ENCODE data around the gene CSF2RB. TPM values are rescaled to one million over a fixed set of nuclear protein-coding genes. Genes with fewer than 3 reads are reported as not detected.

CSF2RB gene
- total and polyA plus RNA-seq, 2 of the 13 experiments (the other 11 are each of a cell fraction or from before 2014, with no cell fraction given): not detected

DNA sequence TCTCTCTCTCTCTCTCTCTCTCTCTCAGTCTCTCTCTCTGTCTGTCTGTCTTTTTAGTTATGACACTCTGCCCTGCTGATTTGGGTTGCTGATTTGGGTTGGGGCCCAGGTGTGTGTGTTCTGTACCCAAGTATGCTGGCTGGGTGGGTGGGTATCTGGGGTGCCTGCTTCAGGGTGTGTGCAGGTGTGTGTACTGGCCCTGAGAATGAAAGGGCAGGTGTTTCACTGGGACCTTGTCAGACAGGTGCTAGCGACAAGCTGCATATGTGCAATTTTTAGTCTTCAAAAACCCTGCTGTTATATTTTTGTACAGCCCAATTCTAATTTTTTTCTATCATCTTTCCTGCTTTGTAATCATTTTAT lies 943 bp downstream of the CSF2RB start:
- ATAC-seq (no peak), DNase-seq (ENCODE audit: low spot score) (no peak), FAIRE-seq (no peak)
- Histone ChIP-seq H3K9ac (ENCODE audit: insufficient read depth, low read depth, low read length) (no peak overlapping the region), H3K4me3 (replicated peaks in 1 of 3; ENCODE audit: insufficient read depth in 1 of 3, low read depth in 2 of 3, low read length in 3 of 3) (no peak overlapping the region), H3K9me3 (ENCODE audit: low read length) (no peaks in the 10 kb centered on the region), H3K79me2 (ENCODE audit: insufficient read depth, low read length) (no peaks in the 10 kb centered on the region), H3K27ac (ENCODE audit: extremely low read length, insufficient read depth, low read length) (no peak overlapping the region), H3K4me1 (ENCODE audit: insufficient read depth, low read length) (no peaks in the 10 kb centered on the region), H3K36me3 (replicated peaks in 1 of 2; ENCODE audit: control insufficient read depth in 1 of 2, insufficient read depth in 2 of 2, low read length in 2 of 2) (no peaks in the 10 kb centered on the region), H4K20me1 (ENCODE audit: insufficient read depth, low read length) (no peaks in the 10 kb centered on the region), H3K27me3 (ENCODE audit: control insufficient read depth in 1 of 2, insufficient read depth in 2 of 2, low read length in 2 of 2) (peaks cover 5 to 22% of the 10 kb centered on the region in 2 experiments; a peak in 4 of 5 replicates), H3K4me2 (ENCODE audit: low read depth, low read length) (no peak overlapping the region), H2AFZ (ENCODE audit: low read length) (no peak overlapping the region)
- WGBS (ENCODE audit: low lambda C conversion rate): 6% methylated on average over 1 of the region's 1 CpG
- no peak for TF ChIP-seq JDP2 (CRISPR knock-in tag; IDR thresholded peaks at IDR 0.05; ENCODE audit: borderline replicate concordance)
- no peak for TF ChIP-seq ZNF451 (CRISPR knock-in tag; IDR thresholded peaks at IDR 0.05)
- TF ChIP-seq STAT5B (CRISPR knock-in tag; IDR thresholded peaks at IDR 0.05): no peak
- TF ChIP-seq, protein P1, sequence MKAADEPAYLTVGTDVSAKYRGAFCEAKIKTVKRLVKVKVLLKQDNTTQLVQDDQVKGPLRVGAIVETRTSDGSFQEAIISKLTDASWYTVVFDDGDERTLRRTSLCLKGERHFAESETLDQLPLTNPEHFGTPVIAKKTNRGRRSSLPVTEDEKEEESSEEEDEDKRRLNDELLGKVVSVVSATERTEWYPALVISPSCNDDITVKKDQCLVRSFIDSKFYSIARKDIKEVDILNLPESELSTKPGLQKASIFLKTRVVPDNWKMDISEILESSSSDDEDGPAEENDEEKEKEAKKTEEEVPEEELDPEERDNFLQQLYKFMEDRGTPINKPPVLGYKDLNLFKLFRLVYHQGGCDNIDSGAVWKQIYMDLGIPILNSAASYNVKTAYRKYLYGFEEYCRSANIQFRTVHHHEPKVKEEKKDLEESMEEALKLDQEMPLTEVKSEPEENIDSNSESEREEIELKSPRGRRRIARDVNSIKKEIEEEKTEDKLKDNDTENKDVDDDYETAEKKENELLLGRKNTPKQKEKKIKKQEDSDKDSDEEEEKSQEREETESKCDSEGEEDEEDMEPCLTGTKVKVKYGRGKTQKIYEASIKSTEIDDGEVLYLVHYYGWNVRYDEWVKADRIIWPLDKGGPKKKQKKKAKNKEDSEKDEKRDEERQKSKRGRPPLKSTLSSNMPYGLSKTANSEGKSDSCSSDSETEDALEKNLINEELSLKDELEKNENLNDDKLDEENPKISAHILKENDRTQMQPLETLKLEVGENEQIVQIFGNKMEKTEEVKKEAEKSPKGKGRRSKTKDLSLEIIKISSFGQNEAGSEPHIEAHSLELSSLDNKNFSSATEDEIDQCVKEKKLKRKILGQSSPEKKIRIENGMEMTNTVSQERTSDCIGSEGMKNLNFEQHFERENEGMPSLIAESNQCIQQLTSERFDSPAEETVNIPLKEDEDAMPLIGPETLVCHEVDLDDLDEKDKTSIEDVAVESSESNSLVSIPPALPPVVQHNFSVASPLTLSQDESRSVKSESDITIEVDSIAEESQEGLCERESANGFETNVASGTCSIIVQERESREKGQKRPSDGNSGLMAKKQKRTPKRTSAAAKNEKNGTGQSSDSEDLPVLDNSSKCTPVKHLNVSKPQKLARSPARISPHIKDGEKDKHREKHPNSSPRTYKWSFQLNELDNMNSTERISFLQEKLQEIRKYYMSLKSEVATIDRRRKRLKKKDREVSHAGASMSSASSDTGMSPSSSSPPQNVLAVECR (CRISPR knock-in tag; IDR thresholded peaks at IDR 0.05; ENCODE audit: borderline replicate concordance): no peak
- no peak for TF ChIP-seq MTF2 (CRISPR knock-in tag; IDR thresholded peaks at IDR 0.05; ENCODE audit: borderline replicate concordance)
- TF ChIP-seq MXD4 (CRISPR knock-in tag; IDR thresholded peaks at IDR 0.05): no peak
- TF ChIP-seq, protein P2, sequence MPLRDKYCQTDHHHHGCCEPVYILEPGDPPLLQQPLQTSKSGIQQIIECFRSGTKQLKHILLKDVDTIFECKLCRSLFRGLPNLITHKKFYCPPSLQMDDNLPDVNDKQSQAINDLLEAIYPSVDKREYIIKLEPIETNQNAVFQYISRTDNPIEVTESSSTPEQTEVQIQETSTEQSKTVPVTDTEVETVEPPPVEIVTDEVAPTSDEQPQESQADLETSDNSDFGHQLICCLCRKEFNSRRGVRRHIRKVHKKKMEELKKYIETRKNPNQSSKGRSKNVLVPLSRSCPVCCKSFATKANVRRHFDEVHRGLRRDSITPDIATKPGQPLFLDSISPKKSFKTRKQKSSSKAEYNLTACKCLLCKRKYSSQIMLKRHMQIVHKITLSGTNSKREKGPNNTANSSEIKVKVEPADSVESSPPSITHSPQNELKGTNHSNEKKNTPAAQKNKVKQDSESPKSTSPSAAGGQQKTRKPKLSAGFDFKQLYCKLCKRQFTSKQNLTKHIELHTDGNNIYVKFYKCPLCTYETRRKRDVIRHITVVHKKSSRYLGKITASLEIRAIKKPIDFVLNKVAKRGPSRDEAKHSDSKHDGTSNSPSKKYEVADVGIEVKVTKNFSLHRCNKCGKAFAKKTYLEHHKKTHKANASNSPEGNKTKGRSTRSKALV (CRISPR knock-in tag; IDR thresholded peaks at IDR 0.05): no peak
- TF ChIP-seq ZNF558 (CRISPR knock-in tag; IDR thresholded peaks at IDR 0.05; ENCODE audit: borderline replicate concordance): no peak
- no peak for TF ChIP-seq SCMH1 (CRISPR knock-in tag; IDR thresholded peaks at IDR 0.05; ENCODE audit: borderline replicate concordance)
- no peak for TF ChIP-seq ZNF589 (CRISPR knock-in tag; conservative IDR thresholded peaks at IDR 0.05)
- BruUV-seq (replicated peaks): no TSS peak
- intact Hi-C loops (cut with micrococcal nuclease; ENCODE audit: unreplicated experiment) (no loop called here), in situ Hi-C loops (cut with HindIII; ENCODE audit: extremely low pct_ligation_motif_present, low pct_unique_long_range_greater_than_20kb) (no loop called here)
- ChIA-PET POLR2A (no interaction called here), CTCF (ENCODE audit: low intra/inter-chr PET ratio, low total read pairs) (no interaction called here)

Measured in HepG2 (cell line).